Esophagus muscularis mucosa (tissue), 4 donors: ENCODE measurements around the gene NRP1. TPM values are rescaled to one million over a fixed set of nuclear protein-coding genes. Genes with fewer than 3 reads are reported as not detected.

Experiments
- DNase-seq: peaks from one replicate; pipeline ENCODE4 v3.0.0-alpha.2; 2017; ENCODE audit errors: extremely low spot score
- H3K27ac ChIP-seq, 4 donors: fragments of 200-600 bp; sonication (generic); replicated peaks in 1 of 4; 1 replicate in 3 of 4; 2 replicates in 1 of 4; pipeline ENCODE4 v1.5.1; 2016 to 2019; ENCODE audit warnings: mild to moderate bottlenecking in 1 of 4
- H3K27me3 ChIP-seq, 4 donors: fragments of 200-600 bp; sonication (generic); one replicate each; pipeline versions ENCODE4 v1.5.1 to v1.6.0; 2016 to 2019
- H3K36me3 ChIP-seq, 4 donors: fragments of 200-600 bp; sonication (generic); one replicate each; pipeline ENCODE4 v1.5.1; 2016 to 2019
- H3K4me1 ChIP-seq, 4 donors: fragments of 200-600 bp; sonication (generic); one replicate each; pipeline ENCODE4 v1.5.1; 2016 to 2019
- H3K4me3 ChIP-seq, 4 donors: fragments of 200-600 bp; sonication (generic); 1 replicate in 2 of 4; 2 replicates in 2 of 4; pipeline ENCODE4 v1.5.1; 2016 to 2019; ENCODE audit warnings: mild to moderate bottlenecking in 4 of 4, moderate library complexity in 1 of 4
- H3K9me3 ChIP-seq, 4 donors: fragments of 200-600 bp; sonication (generic); 1 replicate in 3 of 4; 2 replicates in 1 of 4; pipeline ENCODE4 v1.5.1; 2016 to 2019
- EP300 ChIP-seq: sonication (generic); formaldehyde crosslinking; IDR thresholded peaks from one replicate; pipeline ENCODE4 v1.6.1; 2017; ENCODE audit warnings: antibody characterized with exemption
- POLR2A ChIP-seq: fragments of 450-650 bp; IDR thresholded peaks from one replicate; pipeline ENCODE4 v1.6.1; 2017; ENCODE audit warnings: antibody characterized with exemption, moderate library complexity, mild to moderate bottlenecking, low read depth
- POLR2AphosphoS5 ChIP-seq, 2 donors: sonication (generic); formaldehyde crosslinking; IDR thresholded peaks; one replicate each; pipeline ENCODE4 v1.6.1; 2017; ENCODE audit warnings: antibody characterized with exemption in 2 of 2
- WGBS: methylation state at CpG from one replicate; pipeline ENCODE4 v1.1.5; 2018; 5-methylcytosine and 5-hydroxymethylcytosine counted together
- intact Hi-C: fragments of 100-400 bp; cut with DNase I; formaldehyde crosslinking; loops from one replicate; pipeline ENCODE4 v1.15.1; 2023
- total RNA-seq, 4 donors: library from RNA; depleted of rRNA; stranded (reverse); fragments of >200 nt; gene quantifications; one replicate each; pipeline versions ENCODE4 v1.1.0 to v1.2.1, GENCODE V29; 2016
- TF ChIP-seq, protein P1 (sequence below), 3 experiments: fragments of 200-600 bp in 2 of 3; fragments of 450-650 bp in 1 of 3; sonication (generic) in 2 of 3; IDR thresholded peaks; one replicate each; pipeline ENCODE4 v1.5.1; 2017 to 2019; ENCODE audit warnings: antibody characterized with exemption in 3 of 3, mild to moderate bottlenecking in 2 of 3, moderate library complexity in 1 of 3

Gene NRP1
- total RNA-seq, 4 donors from 2014 or later, result 36.5 to 64.4 (median 54.1) TPM

DNA sequence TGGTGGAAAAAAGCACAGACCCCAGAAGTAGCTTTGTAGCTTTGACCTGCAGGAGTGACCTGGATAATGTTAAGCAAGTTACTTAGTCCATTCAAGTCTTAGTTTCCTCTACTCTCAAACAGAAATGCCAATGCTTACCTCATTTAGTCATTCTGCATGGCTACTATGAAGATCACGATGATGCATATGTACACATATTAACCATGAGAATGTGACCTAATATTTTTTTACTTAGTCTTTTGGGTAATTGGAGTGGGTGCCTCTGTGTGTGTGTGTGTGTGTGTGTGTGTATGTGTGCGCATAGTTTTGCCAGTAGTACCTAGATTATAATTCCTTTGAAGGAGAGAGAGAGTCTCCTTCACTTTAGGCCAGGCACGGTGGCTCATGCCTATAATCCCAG lies 95.8 kb downstream of the NRP1 start:
- intact Hi-C loops, result loop anchor here (5.0 kb wide), 1 partner anchor 41 kb away; no protein-coding TSS in a partner anchor
- no peak overlapping the region for H3K4me3 ChIP-seq
- WGBS, result 89% methylated on average over 3 of the region's 3 CpGs
- peaks cover 39 to 42% (median 40%) of the 10 kb centered on the region in 4 donors for H3K4me1 ChIP-seq
- DNase-seq, result peak; percentile 3
- no peaks in the 10 kb centered on the region for H3K27me3 ChIP-seq
- no peaks in the 10 kb centered on the region for H3K9me3 ChIP-seq
- H3K36me3 ChIP-seq, result peaks cover 0 to 17% (median 5%) of the 10 kb centered on the region in 4 donors
- no peak overlapping the region for H3K27ac ChIP-seq
- TF ChIP-seq EP300 (no peak), POLR2A (no peak), POLR2AphosphoS5 (IDR thresholded peaks at IDR 0.05) (no peak)
- TF ChIP-seq, protein P1, sequence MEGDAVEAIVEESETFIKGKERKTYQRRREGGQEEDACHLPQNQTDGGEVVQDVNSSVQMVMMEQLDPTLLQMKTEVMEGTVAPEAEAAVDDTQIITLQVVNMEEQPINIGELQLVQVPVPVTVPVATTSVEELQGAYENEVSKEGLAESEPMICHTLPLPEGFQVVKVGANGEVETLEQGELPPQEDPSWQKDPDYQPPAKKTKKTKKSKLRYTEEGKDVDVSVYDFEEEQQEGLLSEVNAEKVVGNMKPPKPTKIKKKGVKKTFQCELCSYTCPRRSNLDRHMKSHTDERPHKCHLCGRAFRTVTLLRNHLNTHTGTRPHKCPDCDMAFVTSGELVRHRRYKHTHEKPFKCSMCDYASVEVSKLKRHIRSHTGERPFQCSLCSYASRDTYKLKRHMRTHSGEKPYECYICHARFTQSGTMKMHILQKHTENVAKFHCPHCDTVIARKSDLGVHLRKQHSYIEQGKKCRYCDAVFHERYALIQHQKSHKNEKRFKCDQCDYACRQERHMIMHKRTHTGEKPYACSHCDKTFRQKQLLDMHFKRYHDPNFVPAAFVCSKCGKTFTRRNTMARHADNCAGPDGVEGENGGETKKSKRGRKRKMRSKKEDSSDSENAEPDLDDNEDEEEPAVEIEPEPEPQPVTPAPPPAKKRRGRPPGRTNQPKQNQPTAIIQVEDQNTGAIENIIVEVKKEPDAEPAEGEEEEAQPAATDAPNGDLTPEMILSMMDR (IDR thresholded peaks at IDR 0.05), result no peak

GRCh38 chr10:33237736-33238624 lies 96.5 kb downstream of the NRP1 start:
- TF ChIP-seq EP300 (no peak), POLR2AphosphoS5 (IDR thresholded peaks at IDR 0.05) (no peak), POLR2A (no peak)
- TF ChIP-seq, protein P1 (IDR thresholded peaks at IDR 0.05), result no peak
- H3K36me3 ChIP-seq, result peaks cover 0 to 17% (median 5%) of the 10 kb centered on the region in 4 donors
- WGBS, result 80% methylated on average over 8 of the region's 8 CpGs
- peak; percentile 72 for DNase-seq
- H3K4me1 ChIP-seq, result peaks cover 42 to 48% (median 42%) of the 10 kb centered on the region in 4 donors
- no peak overlapping the region for H3K4me3 ChIP-seq
- no peaks in the 10 kb centered on the region for H3K9me3 ChIP-seq
- no peaks in the 10 kb centered on the region for H3K27me3 ChIP-seq
- intact Hi-C loops, result loop anchor here (5.0 kb wide), 1 partner anchor 41 kb away; no protein-coding TSS in a partner anchor
- H3K27ac ChIP-seq, result no peak overlapping the region

DNA sequence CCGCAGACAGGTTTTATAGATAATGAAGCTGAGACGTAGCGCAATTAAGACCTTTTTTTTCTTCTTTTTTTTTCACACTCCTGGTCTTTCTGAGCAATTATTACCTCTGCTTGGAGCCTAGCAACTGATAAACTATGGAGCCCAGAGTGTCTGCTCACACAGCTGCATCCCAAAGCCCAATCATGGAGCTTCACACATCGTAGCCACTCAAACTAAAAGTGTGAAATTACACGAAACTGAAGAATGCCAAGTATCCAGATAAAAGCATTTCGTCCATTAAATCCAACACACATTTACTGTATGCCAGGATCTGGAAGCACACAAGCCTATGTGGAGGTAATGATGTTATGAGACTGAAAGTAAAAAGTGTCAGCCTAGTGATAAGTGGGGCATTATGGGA lies 97.6 kb downstream of the NRP1 start:
- no peaks in the 10 kb centered on the region for H3K9me3 ChIP-seq
- peaks cover 42 to 51% (median 45%) of the 10 kb centered on the region in 4 donors for H3K4me1 ChIP-seq
- no peak overlapping the region for H3K4me3 ChIP-seq
- peaks cover 0 to 17% (median 5%) of the 10 kb centered on the region in 4 donors for H3K36me3 ChIP-seq
- no peak overlapping the region for H3K27ac ChIP-seq
- no peaks in the 10 kb centered on the region for H3K27me3 ChIP-seq
- TF ChIP-seq, protein P1 (IDR thresholded peaks at IDR 0.05), result no peak
- TF ChIP-seq POLR2AphosphoS5 (IDR thresholded peaks at IDR 0.05), result no peak
- TF ChIP-seq POLR2A, result no peak
- TF ChIP-seq EP300, result no peak
- DNase-seq, result no peak
- intact Hi-C loops, result loop anchor here (5.0 kb wide), 1 partner anchor 40 kb away; no protein-coding TSS in a partner anchor
- WGBS, result 91% methylated on average over 6 of the region's 6 CpGs

DNA sequence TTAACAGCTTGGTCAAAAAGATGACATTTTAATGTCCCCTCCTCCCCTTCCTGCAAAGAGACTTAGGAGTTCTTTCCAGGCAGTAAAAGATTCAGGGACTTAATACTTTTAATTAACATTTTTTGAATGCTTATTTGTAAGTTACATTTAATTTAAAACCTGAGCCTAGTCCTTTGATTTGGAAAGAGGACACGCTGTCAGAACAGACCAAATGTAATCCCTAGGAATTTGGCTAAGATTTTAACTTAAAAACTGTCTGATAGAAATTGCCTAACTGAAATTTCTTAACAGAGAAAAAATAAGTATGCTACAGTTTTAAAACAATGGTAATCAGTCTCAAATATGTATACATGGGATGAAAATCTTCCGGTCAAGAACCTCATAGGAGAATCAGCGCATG lies 98.5 kb downstream of the NRP1 start:
- peaks cover 0 to 17% (median 5%) of the 10 kb centered on the region in 4 donors for H3K36me3 ChIP-seq
- H3K4me1 ChIP-seq, result peaks cover 32 to 57% (median 42%) of the 10 kb centered on the region in 4 donors
- H3K9me3 ChIP-seq, result no peaks in the 10 kb centered on the region
- intact Hi-C loops, result loop anchor here (5.0 kb wide), 1 partner anchor 39 kb away; no protein-coding TSS in a partner anchor
- peak overlapping the region in 2 of 4 donors; percentile 6 to 53 for H3K27ac ChIP-seq
- no peak overlapping the region for H3K4me3 ChIP-seq
- no peaks in the 10 kb centered on the region for H3K27me3 ChIP-seq
- WGBS, result 83% methylated on average over 3 of the region's 3 CpGs
- TF ChIP-seq POLR2A (no peak), POLR2AphosphoS5 (IDR thresholded peaks at IDR 0.05) (no peak), EP300 (no peak)
- TF ChIP-seq, protein P1 (IDR thresholded peaks at IDR 0.05), result no peak
- DNase-seq, result no peak
